ENCODE measurements around the gene SMU1. TPM values are rescaled to one million over a fixed set of nuclear protein-coding genes. Genes with fewer than 3 reads are reported as not detected.
"Not testable (repeated sequence)": the region's sequence is repeated elsewhere in the genome, so short reads cannot be mapped to it uniquely, and the experiment has no call there.

SMU1 gene
- total RNA-seq, 1 donor from 2014 or later: 19.2 TPM

DNA sequence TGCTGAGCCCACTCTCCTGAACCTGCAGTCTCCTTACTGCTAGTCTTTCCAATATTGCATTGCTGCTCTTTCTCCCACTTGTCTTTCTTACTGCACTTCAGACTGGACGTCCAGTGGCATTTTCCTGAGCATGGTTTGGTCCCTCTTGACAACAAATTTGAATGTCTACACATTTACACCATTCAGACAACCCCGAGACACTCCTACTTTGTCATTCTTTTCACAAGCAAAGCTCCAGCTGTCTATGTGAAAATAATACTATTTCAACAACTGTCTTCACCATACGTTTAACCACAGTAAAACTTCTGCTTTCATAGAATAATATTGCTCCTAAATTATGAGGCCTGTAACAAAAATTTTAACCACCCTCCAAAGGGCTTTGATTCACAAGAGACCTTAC lies 64.6 kb downstream of the SMU1 start:
- no peaks in the 10 kb centered on the region for H3K9me3 ChIP-seq
- H3K36me3 ChIP-seq: no peaks in the 10 kb centered on the region
- no peaks in the 10 kb centered on the region for H3K27me3 ChIP-seq
- H3K4me1 ChIP-seq: no peaks in the 10 kb centered on the region
- intact Hi-C loops (cut with DNase I): no loop called here
- TF ChIP-seq, protein P1, sequence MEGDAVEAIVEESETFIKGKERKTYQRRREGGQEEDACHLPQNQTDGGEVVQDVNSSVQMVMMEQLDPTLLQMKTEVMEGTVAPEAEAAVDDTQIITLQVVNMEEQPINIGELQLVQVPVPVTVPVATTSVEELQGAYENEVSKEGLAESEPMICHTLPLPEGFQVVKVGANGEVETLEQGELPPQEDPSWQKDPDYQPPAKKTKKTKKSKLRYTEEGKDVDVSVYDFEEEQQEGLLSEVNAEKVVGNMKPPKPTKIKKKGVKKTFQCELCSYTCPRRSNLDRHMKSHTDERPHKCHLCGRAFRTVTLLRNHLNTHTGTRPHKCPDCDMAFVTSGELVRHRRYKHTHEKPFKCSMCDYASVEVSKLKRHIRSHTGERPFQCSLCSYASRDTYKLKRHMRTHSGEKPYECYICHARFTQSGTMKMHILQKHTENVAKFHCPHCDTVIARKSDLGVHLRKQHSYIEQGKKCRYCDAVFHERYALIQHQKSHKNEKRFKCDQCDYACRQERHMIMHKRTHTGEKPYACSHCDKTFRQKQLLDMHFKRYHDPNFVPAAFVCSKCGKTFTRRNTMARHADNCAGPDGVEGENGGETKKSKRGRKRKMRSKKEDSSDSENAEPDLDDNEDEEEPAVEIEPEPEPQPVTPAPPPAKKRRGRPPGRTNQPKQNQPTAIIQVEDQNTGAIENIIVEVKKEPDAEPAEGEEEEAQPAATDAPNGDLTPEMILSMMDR (IDR thresholded peaks at IDR 0.05): no peak
- ATAC-seq (peak; percentile 50), DNase-seq (no peak)
- H3K27ac ChIP-seq: no peak overlapping the region
- no peak overlapping the region for H3K4me3 ChIP-seq

DNA sequence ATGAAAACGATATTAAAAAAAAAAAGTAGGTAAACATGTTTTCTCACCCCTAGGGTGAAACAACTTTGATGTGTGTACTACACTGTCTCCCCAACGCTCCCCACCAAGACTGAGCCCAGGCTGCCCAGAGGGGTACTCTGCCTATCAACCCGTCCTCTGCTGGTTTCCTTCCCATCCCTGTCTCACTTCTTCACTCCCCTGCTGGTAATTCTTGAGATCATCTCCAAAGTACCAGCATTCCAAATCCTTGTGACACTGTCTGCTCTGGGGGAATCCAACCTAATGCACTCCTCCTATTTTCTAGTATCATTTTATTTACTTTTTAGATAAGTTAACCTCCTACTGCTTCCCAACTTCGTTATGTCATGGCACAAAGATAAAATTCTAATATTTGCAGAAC lies 68.7 kb downstream of the SMU1 start:
- Histone ChIP-seq H3K36me3 (no peaks in the 10 kb centered on the region), H3K27me3 (no peaks in the 10 kb centered on the region), H3K4me3 (no peak overlapping the region), H3K4me1 (no peaks in the 10 kb centered on the region), H3K9me3 (no peaks in the 10 kb centered on the region), H3K27ac (no peak overlapping the region)
- TF ChIP-seq, protein P1 (IDR thresholded peaks at IDR 0.05): no peak
- no peak for DNase-seq
- ATAC-seq: no peak
- intact Hi-C loops (cut with DNase I): no loop called here

DNA sequence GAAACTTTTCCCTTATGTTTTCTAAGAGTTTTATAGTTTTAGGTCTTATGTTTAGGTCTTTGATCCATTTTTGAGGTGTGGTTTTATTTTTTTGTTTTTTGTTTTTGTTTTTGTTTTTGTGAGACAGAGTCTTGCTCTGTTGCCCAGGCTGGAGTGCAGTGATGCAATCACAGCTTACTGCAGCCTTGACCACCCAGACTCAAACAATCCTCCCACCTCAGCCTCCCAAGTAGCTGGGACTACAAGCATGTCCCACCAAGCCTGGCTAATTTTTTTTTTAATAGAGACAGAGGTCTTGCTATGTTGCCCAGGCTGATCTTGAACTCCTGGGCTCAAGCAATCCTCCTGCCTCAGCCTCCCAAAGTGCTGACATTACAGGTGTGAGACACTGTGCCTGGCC lies 71.1 kb downstream of the SMU1 start:
- H3K36me3 ChIP-seq; H3K4me1 ChIP-seq; intact Hi-C loops (cut with DNase I); H3K27ac ChIP-seq; ATAC-seq; H3K27me3 ChIP-seq; H3K9me3 ChIP-seq; H3K4me3 ChIP-seq; DNase-seq: not testable (repeated sequence)

DNA sequence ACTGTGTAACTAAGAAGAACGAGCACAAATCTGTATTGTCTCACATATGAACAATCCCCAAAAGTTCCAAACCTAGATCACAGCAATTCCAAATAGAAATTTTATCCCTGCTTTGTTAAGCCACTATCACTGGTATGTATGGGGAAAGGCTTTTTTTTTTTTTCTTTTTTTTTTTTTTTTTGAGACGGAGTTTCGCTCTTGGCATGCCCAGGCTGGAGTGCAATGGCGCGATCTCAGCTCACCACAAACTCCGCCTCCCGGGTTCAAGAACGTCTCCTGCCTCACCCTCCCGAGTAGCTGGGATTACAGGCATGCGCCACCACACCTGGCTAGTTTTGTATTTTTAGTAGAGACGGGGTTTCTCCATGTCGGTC lies 75.8 kb downstream of the SMU1 start:
- H3K27ac ChIP-seq: peak overlapping the region; percentile 92
- H3K4me1 ChIP-seq: peaks cover 14% of the 10 kb centered on the region
- H3K9me3 ChIP-seq; H3K27me3 ChIP-seq; intact Hi-C loops (cut with DNase I); DNase-seq; ATAC-seq: not testable (repeated sequence)
- peak overlapping the region; percentile 85 for H3K4me3 ChIP-seq
- H3K36me3 ChIP-seq: peaks cover 22% of the 10 kb centered on the region

DNA sequence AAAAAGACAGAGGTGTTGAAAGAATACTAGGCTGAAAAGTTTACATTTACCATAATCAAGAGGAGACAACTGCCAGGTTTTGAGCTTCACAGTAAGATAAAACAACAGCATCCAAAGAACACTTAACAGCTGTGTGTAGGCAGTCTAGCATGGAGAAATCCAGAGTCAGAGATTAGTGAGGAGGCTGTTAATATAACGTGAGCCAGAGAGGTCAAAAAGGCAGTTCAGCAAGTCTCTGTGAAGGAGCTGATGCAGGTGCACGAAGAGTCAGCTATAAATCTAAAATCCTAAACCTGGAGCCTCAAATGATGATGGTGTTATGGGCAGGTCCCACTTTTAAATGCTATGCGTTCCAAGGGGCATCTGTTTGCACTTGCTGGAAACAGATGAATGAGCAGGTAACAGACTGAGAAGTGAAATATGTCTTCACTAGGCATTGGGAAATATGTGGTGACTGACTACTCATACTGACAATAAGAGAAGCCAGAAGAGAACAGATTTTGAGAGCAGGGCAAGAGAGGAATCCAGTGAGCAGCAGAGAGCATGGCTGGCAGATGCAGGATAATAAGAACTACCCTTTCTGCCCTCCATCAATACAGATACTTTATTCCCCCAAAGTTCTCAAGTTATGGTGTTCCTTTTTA lies 83.8 kb downstream of the SMU1 start:
- Histone ChIP-seq H3K4me1 (no peaks in the 10 kb centered on the region), H3K9me3 (no peaks in the 10 kb centered on the region), H3K27ac (no peak overlapping the region), H3K36me3 (peaks cover 62% of the 10 kb centered on the region), H3K4me3 (no peak overlapping the region), H3K27me3 (no peaks in the 10 kb centered on the region)
- no peak for DNase-seq
- peak; percentile 31 for ATAC-seq
- intact Hi-C loops (cut with DNase I): no loop called here
- TF ChIP-seq, protein P1 (IDR thresholded peaks at IDR 0.05): no peak

DNA sequence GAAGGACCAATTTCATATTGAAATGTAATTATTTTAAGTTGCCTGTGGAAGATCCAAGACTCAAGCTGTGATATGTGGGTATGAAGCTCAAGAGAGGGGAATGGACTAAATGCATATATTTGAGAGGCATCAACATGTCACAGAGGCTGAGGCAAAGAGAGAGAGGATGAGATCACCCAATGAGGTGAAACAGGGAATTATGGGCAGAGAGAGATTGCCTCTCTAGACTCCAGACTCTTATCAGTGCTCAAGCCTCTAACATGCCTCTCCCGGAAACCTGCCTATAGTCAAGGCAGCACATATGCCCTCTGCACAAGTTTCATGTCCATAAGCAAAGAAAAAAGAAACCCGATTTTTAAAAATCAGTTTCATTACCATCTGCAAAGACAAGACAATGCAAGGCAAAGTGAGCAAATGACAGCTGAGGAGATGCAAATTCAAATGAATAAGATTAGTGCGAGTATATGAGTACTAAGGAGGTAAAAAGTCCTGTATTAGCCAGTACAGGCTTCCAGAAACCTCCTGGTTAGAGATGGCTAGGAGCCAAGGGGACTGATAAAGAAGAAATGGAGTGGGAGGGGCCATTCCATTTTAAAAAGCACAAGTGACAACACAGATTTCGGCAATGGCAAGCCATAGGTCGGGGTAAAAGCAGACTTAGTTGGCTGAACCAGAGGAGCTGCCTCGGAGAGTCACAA lies 84.4 kb downstream of the SMU1 start:
- Histone ChIP-seq H3K4me3 (no peak overlapping the region), H3K4me1 (no peaks in the 10 kb centered on the region), H3K36me3 (peaks cover 64% of the 10 kb centered on the region), H3K27me3 (no peaks in the 10 kb centered on the region), H3K9me3 (no peaks in the 10 kb centered on the region), H3K27ac (no peak overlapping the region)
- TF ChIP-seq, protein P1 (IDR thresholded peaks at IDR 0.05): no peak
- no peak for ATAC-seq
- intact Hi-C loops (cut with DNase I): no loop called here
- DNase-seq: no peak

Other genes with a start within 250 kb of the SMU1 start
- 24.9 TPM for gene APTX, start 75.0 kb downstream of the SMU1 start, total RNA-seq
- gene DNAJA1, start 51.4 kb downstream of the SMU1 start, total RNA-seq: 125 TPM
- gene B4GALT1, start 90.7 kb upstream of the SMU1 start, total RNA-seq: 80.1 TPM
- not detected for gene SPINK4, start 163.5 kb upstream of the SMU1 start, total RNA-seq
- gene BAG1, start 188.0 kb upstream of the SMU1 start, total RNA-seq: 116 TPM
- 77.8 TPM for gene CHMP5, start 188.4 kb upstream of the SMU1 start, total RNA-seq
- gene NFX1, start 213.8 kb upstream of the SMU1 start, total RNA-seq: 45.0 TPM

Data from upper lobe of right lung (tissue), 1 donor.